AG04449 (cell line): ENCODE results near the gene TLL2.

Experiments used
- CTCF ChIA-PET: fragments of 350-600 bp; formaldehyde crosslinking; extraction: SDS; loops from one replicate; lab custom pipeline; 2021; ENCODE audit warnings: antibody characterized with exemption; lab: Yijun Ruan, JAX
- POLR2A ChIA-PET: fragments of 400-600, 350-600 bp; formaldehyde crosslinking; extraction: SDS; loops from one replicate; lab custom pipeline; 2020; ENCODE audit warnings: antibody characterized with exemption, inconsistent platforms; lab: Yijun Ruan, JAX
- DNase-seq: peaks from one replicate; pipeline ENCODE4 v3.0.0-alpha.2; 2010; ENCODE audit warnings: low read depth, low spot score
- H3K4me3 ChIP-seq: 2 replicates; pipeline ENCODE4 v1.5.1; 2011; ENCODE audit warnings: low read depth, mild to moderate bottlenecking, control low read depth, low read length
- CTCF ChIP-seq: IDR thresholded peaks from one replicate; pipeline ENCODE4 v1.5.1; 2011; ENCODE audit warnings: mild to moderate bottlenecking, moderate library complexity, low read length, control low read depth, inconsistent platforms; ENCODE audit not compliant: insufficient read depth; ENCODE audit errors: missing control alignments

Gene TLL2

GRCh38 chr10:96468845-96469244 is 44.9 kb downstream of the TLL2 start:
- no peak for TF ChIP-seq CTCF
- DNase-seq = no peak
- ChIA-PET CTCF (interaction anchor here (0.9 to 2.5 kb wide), 8 partner anchors 9 to 112 kb away, joined by 3 to 9 read pairs (median 4); no protein-coding TSS in a partner anchor), POLR2A (no interaction called here)
- no peak overlapping the region for H3K4me3 ChIP-seq

DNA sequence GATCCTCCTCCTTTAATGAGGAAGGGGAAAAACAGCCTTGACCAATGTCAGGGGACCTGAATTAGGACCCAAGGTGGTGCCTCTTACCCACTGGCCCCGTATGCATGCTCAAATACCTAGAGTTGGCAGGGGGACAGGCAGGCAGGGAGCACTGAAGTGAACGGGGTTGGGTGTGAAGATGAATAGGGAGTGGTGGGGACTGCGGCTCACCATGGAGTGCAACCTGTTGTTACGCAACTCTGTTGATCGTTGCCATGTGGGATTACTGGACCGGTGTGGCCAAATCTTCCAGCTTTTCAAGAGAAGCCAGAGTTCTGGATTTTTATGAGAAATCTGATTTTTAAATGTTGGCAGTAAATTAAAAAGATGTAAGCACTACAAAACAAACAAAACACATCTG is 48.1 kb downstream of the TLL2 start:
- no peak for TF ChIP-seq CTCF

DNA sequence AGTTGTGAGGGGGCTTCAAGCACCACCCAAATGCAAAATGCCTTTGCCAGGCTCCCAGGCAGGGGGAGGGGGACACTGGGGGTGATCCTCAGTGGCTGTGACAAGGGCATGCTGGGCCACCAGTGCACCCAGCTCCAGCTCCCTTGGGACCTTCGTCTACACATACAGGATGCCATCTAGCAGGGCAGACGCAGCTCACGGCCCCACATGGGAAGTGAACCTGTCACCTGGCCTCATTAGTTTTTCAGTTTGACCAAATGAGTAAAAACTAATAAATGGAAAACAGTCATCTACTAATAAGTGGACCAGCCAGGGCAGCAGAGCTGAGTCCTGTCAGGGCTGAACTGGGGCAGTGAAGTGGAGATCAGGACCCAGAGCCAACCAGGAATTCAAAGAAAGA is 50.2 kb downstream of the TLL2 start:
- H3K4me3 ChIP-seq = no peak overlapping the region
- DNase-seq = no peak
- no peak for TF ChIP-seq CTCF
- ChIA-PET CTCF (interaction anchor here (1.4 kb wide), 1 partner anchor 89 kb away, joined by 3 read pairs; no protein-coding TSS in a partner anchor), POLR2A (no interaction called here)

More for the DNA sequence above, 48.1 kb downstream of the TLL2 start:
- POLR2A ChIA-PET = no interaction called here
- CTCF ChIA-PET = interaction anchor here (1.1 to 1.5 kb wide), 2 partner anchors 9 to 48 kb away, joined by 3 to 4 read pairs; partner anchors contain the start of gene TLL2
- no peak for DNase-seq
- H3K4me3 ChIP-seq = no peak overlapping the region

DNA sequence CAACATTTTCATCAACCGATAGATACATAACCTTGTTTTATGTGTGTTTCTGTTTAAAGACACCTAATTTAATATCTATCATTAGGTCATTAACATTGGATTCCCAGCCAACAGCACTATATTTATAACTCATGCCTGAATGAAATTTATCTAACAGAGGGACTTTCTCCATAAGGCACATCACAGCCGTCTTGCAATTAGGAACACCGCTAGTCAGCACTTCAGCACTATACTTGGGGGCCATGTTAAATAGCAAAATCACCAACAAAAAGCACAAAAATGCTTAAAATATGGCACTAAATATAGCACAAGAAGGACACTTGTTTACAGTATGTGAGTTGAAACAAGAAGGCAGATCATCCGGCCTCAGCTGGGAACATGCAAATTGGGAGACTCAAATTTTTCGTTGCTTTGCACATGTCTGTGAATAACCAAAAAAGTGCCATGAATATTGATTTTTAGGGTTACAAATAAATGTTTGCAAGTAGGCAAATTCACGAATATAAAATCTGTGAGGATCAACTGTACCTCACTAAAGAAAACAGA is 51.0 kb downstream of the TLL2 start:
- ChIA-PET CTCF (interaction anchor here (1.4 kb wide), 1 partner anchor 88 kb away, joined by 3 read pairs; no protein-coding TSS in a partner anchor), POLR2A (no interaction called here)
- H3K4me3 ChIP-seq = no peak overlapping the region
- no peak for TF ChIP-seq CTCF
- no peak for DNase-seq

DNA sequence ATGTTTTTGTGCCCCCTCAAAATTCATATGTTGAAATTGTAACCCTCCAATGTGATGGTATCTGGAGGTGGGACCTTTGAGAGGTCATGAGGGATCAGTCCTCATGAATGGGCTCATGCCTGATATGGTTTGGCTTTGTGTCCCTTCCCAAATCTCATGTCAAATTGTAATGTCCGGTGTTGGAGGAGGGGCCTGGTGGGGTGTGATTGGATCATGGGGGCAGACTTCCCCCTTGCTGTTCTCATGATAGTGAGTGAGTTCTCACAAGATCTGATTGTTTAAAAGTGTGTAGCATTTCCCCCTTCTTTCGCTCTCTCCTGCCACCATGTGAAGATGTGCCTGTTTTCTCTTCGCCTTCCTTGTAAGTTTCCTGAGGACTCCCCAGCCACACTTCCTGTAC is 53.4 kb downstream of the TLL2 start:
- DNase-seq = no peak
- POLR2A ChIA-PET = no interaction called here
- CTCF ChIA-PET = no interaction called here

GRCh38 chr10:96457341-96457740 is 56.4 kb downstream of the TLL2 start:
- TF ChIP-seq CTCF = no peak
- no peak overlapping the region for H3K4me3 ChIP-seq
- ChIA-PET CTCF (no interaction called here), POLR2A (no interaction called here)
- no peak for DNase-seq

More for the DNA sequence above, 53.4 kb downstream of the TLL2 start:
- no peak overlapping the region for H3K4me3 ChIP-seq
- TF ChIP-seq CTCF = no peak
